ENCODE measurements around the gene HSPB7.

- TF ChIP-seq ZNF677 (tag by site-specific recombination; IDR thresholded peaks at IDR 0.05) (no peak), ZNF214 (tag by site-specific recombination; IDR thresholded peaks at IDR 0.05; ENCODE audit: borderline replicate concordance) (no peak), HOXA7 (CRISPR knock-in tag; IDR thresholded peaks at IDR 0.05; ENCODE audit: borderline replicate concordance) (no peak), CTCF (tag by site-specific recombination; IDR thresholded peaks at IDR 0.05) (no peak), YY1 (tag by site-specific recombination; IDR thresholded peaks at IDR 0.05) (no peak), PRDM2 (tag by site-specific recombination; IDR thresholded peaks at IDR 0.05; ENCODE audit: borderline replicate concordance) (no peak), GFI1B (tag by site-specific recombination; IDR thresholded peaks at IDR 0.05) (no peak), SP7 (tag by site-specific recombination; IDR thresholded peaks at IDR 0.05) (no peak), ZBTB8A (tag by site-specific recombination; IDR thresholded peaks at IDR 0.05) (no peak)
- TF ChIP-seq, protein P1, sequence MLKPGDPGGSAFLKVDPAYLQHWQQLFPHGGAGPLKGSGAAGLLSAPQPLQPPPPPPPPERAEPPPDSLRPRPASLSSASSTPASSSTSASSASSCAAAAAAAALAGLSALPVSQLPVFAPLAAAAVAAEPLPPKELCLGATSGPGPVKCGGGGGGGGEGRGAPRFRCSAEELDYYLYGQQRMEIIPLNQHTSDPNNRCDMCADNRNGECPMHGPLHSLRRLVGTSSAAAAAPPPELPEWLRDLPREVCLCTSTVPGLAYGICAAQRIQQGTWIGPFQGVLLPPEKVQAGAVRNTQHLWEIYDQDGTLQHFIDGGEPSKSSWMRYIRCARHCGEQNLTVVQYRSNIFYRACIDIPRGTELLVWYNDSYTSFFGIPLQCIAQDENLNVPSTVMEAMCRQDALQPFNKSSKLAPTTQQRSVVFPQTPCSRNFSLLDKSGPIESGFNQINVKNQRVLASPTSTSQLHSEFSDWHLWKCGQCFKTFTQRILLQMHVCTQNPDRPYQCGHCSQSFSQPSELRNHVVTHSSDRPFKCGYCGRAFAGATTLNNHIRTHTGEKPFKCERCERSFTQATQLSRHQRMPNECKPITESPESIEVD (tag by site-specific recombination; IDR thresholded peaks at IDR 0.05), result no peak
- TF ChIP-seq, protein P2, sequence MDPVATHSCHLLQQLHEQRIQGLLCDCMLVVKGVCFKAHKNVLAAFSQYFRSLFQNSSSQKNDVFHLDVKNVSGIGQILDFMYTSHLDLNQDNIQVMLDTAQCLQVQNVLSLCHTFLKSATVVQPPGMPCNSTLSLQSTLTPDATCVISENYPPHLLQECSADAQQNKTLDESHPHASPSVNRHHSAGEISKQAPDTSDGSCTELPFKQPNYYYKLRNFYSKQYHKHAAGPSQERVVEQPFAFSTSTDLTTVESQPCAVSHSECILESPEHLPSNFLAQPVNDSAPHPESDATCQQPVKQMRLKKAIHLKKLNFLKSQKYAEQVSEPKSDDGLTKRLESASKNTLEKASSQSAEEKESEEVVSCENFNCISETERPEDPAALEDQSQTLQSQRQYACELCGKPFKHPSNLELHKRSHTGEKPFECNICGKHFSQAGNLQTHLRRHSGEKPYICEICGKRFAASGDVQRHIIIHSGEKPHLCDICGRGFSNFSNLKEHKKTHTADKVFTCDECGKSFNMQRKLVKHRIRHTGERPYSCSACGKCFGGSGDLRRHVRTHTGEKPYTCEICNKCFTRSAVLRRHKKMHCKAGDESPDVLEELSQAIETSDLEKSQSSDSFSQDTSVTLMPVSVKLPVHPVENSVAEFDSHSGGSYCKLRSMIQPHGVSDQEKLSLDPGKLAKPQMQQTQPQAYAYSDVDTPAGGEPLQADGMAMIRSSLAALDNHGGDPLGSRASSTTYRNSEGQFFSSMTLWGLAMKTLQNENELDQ (tag by site-specific recombination; IDR thresholded peaks at IDR 0.05; ENCODE audit: low read depth), result no peak
- TF ChIP-seq, protein P3, sequence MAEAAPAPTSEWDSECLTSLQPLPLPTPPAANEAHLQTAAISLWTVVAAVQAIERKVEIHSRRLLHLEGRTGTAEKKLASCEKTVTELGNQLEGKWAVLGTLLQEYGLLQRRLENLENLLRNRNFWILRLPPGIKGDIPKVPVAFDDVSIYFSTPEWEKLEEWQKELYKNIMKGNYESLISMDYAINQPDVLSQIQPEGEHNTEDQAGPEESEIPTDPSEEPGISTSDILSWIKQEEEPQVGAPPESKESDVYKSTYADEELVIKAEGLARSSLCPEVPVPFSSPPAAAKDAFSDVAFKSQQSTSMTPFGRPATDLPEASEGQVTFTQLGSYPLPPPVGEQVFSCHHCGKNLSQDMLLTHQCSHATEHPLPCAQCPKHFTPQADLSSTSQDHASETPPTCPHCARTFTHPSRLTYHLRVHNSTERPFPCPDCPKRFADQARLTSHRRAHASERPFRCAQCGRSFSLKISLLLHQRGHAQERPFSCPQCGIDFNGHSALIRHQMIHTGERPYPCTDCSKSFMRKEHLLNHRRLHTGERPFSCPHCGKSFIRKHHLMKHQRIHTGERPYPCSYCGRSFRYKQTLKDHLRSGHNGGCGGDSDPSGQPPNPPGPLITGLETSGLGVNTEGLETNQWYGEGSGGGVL (tag by site-specific recombination; IDR thresholded peaks at IDR 0.05), result no peak
- TF ChIP-seq, protein P4, sequence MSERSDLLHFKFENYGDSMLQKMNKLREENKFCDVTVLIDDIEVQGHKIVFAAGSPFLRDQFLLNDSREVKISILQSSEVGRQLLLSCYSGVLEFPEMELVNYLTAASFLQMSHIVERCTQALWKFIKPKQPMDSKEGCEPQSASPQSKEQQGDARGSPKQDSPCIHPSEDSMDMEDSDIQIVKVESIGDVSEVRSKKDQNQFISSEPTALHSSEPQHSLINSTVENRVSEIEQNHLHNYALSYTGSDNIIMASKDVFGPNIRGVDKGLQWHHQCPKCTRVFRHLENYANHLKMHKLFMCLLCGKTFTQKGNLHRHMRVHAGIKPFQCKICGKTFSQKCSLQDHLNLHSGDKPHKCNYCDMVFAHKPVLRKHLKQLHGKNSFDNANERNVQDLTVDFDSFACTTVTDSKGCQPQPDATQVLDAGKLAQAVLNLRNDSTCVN (tag by site-specific recombination; optimal IDR thresholded peaks at IDR 0.05), result no peak
Measured at GRCh38 chr1:16009678-16010077, 8.2 kb downstream of the HSPB7 start.

All from HEK293 (cell line).